Natural killer cell (primary cell): Measurements from ENCODE around the gene SRSF3. TPM values are rescaled to one million over a fixed set of nuclear protein-coding genes. Genes with fewer than 3 reads are reported as not detected.
"Not testable (repeated sequence)": the region's sequence is repeated elsewhere in the genome, so short reads cannot be mapped to it uniquely, and the experiment has no call there.

ENCODE experiments used
- ATAC-seq, 3 donors: fragments of 150-1000 bp in 2 of 3; fragments of 200-7000 bp in 1 of 3; cut with Tn5 transposase; 1 replicate in 1 of 3; 2 replicates in 2 of 3; pipeline ENCODE4 v1.10.0; 2021; ENCODE audit warnings: mild to moderate bottlenecking in 2 of 3, moderate library complexity in 2 of 3
- DNase-seq, 2 donors: peaks; one replicate each; pipeline versions ENCODE4 v3.0.0 to v3.0.0-alpha.2; 2013 to 2021; ENCODE audit warnings: mixed read lengths in 1 of 2
- H3K27ac ChIP-seq: one replicate; pipeline ENCODE4 v1.5.1; 2013; ENCODE audit warnings: mild to moderate bottlenecking, low read length
- H3K27me3 ChIP-seq: one replicate; pipeline ENCODE4 v1.6.1; 2013; ENCODE audit warnings: low read length; ENCODE audit not compliant: control insufficient read depth, insufficient read depth
- H3K36me3 ChIP-seq: one replicate; pipeline ENCODE4 v1.6.1; 2013; ENCODE audit warnings: low read length; ENCODE audit not compliant: control insufficient read depth, insufficient read depth
- H3K4me1 ChIP-seq: one replicate; pipeline ENCODE4 v1.6.1; 2013; ENCODE audit warnings: low read length; ENCODE audit not compliant: control insufficient read depth, insufficient read depth
- H3K4me3 ChIP-seq: one replicate; pipeline ENCODE4 v1.5.1; 2013; ENCODE audit warnings: low read length
- H3K9me3 ChIP-seq: one replicate; pipeline ENCODE4 v1.6.1; 2013; ENCODE audit warnings: low read length; ENCODE audit not compliant: control insufficient read depth, insufficient read depth
- H3K27ac Mint-ChIP-seq, 2 donors: one replicate each; pipeline ENCODE4 v1.8.0; 2022; ENCODE audit warnings: mild to moderate bottlenecking in 2 of 2, mixed read lengths in 2 of 2, moderate library complexity in 1 of 2
- H3K27me3 Mint-ChIP-seq, 2 donors: one replicate each; pipeline ENCODE4 v1.8.0; 2022; ENCODE audit warnings: low read depth in 2 of 2, mixed read lengths in 2 of 2
- H3K36me3 Mint-ChIP-seq: one replicate; pipeline ENCODE4 v1.8.0; 2022; ENCODE audit warnings: mixed read lengths
- H3K4me1 Mint-ChIP-seq, 2 donors: one replicate each; pipeline ENCODE4 v1.8.0; 2022; ENCODE audit warnings: mixed read lengths in 2 of 2
- H3K4me3 Mint-ChIP-seq: one replicate; pipeline ENCODE4 v1.8.0; 2022; ENCODE audit warnings: mild to moderate bottlenecking, moderate library complexity, mixed read lengths
- H3K9me3 Mint-ChIP-seq, 2 donors: one replicate each; pipeline ENCODE4 v1.8.0; 2022; ENCODE audit warnings: mixed read lengths in 2 of 2
- CTCF ChIP-seq: fragments of 200-600 bp; IDR thresholded peaks from one replicate; pipeline ENCODE4 v1.8.0; 2022; ENCODE audit warnings: antibody characterized with exemption
- WGBS: methylation state at CpG from one replicate; pipeline ENCODE4 v1.1.7; 2013; ENCODE audit warnings: missing lambda C conversion rate; ENCODE audit not compliant: insufficient coverage; 5-methylcytosine and 5-hydroxymethylcytosine counted together
- intact Hi-C: fragments of 100-400 bp; cut with micrococcal nuclease; formaldehyde crosslinking; loops from one replicate; pipeline ENCODE4 v1.14.2; 2022
- total RNA-seq, 4 donors: library from RNA; stranded (reverse); fragments of 120-200 nt in 1 of 4; gene quantifications; one replicate each; pipeline versions ENCODE4 v1.2.3 to v1.2.4, GENCODE V29; 2013 to 2022

The SRSF3 gene
- total RNA-seq, 3 donors from 2014 or later (not counting 1 experiment from before 2014, with no cell fraction given) = 445 to 526 (median 447) TPM

GRCh38 chr6:36610956-36611336, 16.8 kb downstream of the SRSF3 start:
- DNase-seq = peak in 1 of 2 donors; percentile 29
- H3K27me3 Mint-ChIP-seq = no peaks in the 10 kb centered on the region
- H3K9me3 ChIP-seq = no peaks in the 10 kb centered on the region
- H3K9me3 Mint-ChIP-seq = no peaks in the 10 kb centered on the region
- intact Hi-C loops = loop anchor here (10.0 kb wide), 1 partner anchor 174 kb away; no protein-coding TSS in a partner anchor
- H3K4me3 ChIP-seq = no peak overlapping the region
- no peak for TF ChIP-seq CTCF
- H3K36me3 ChIP-seq = peaks cover 53% of the 10 kb centered on the region
- WGBS = 88% methylated on average over 1 of the region's 1 CpG
- H3K4me3 Mint-ChIP-seq = no peak overlapping the region
- peaks cover 41 to 47% of the 10 kb centered on the region in 2 donors for H3K4me1 Mint-ChIP-seq
- ATAC-seq = no peak
- no peaks in the 10 kb centered on the region for H3K27me3 ChIP-seq
- no peak overlapping the region for H3K27ac ChIP-seq
- H3K4me1 ChIP-seq = peaks cover 13% of the 10 kb centered on the region
- peaks cover 7% of the 10 kb centered on the region for H3K36me3 Mint-ChIP-seq
- peak overlapping the region; percentile 72 to 87 for H3K27ac Mint-ChIP-seq

- not testable (repeated sequence) for H3K36me3 Mint-ChIP-seq, H3K27ac ChIP-seq, ATAC-seq, H3K27me3 Mint-ChIP-seq, H3K4me3 Mint-ChIP-seq, H3K9me3 Mint-ChIP-seq, H3K9me3 ChIP-seq, H3K4me3 ChIP-seq, H3K27me3 ChIP-seq, DNase-seq
- Histone ChIP-seq H3K36me3 (peaks cover 48% of the 10 kb centered on the region), H3K4me1 (peaks cover 10% of the 10 kb centered on the region)
- peak overlapping the region; percentile 72 to 87 for H3K27ac Mint-ChIP-seq
- H3K4me1 Mint-ChIP-seq = peaks cover 39 to 46% of the 10 kb centered on the region in 2 donors
- intact Hi-C loops = loop anchor here (10.0 kb wide), 1 partner anchor 173 kb away; no protein-coding TSS in a partner anchor
- 98% methylated on average over 3 of the region's 3 CpGs for WGBS
These were observed 17.5 kb downstream of the SRSF3 start for GRCh38 chr6:36611679-36612078.

- Histone ChIP-seq H3K36me3 (peaks cover 43% of the 10 kb centered on the region), H3K9me3 (no peaks in the 10 kb centered on the region), H3K27ac (no peak overlapping the region), H3K4me1 (peaks cover 15% of the 10 kb centered on the region), H3K4me3 (no peak overlapping the region), H3K27me3 (no peaks in the 10 kb centered on the region)
- Mint-ChIP-seq H3K9me3 (no peaks in the 10 kb centered on the region), H3K4me1 (peaks cover 39 to 46% of the 10 kb centered on the region in 2 donors), H3K27me3 (no peaks in the 10 kb centered on the region), H3K36me3 (peaks cover 7% of the 10 kb centered on the region), H3K27ac (peak overlapping the region; percentile 72 to 87), H3K4me3 (no peak overlapping the region)
- WGBS = 91% methylated on average over 9 of the region's 10 CpGs
- intact Hi-C loops = loop anchor here (10.0 kb wide), 1 partner anchor 173 kb away; no protein-coding TSS in a partner anchor
- ATAC-seq = no peak
- peak in 1 of 2 donors; percentile 16 for DNase-seq
- no peak for TF ChIP-seq CTCF
These were observed 18.0 kb downstream of the SRSF3 start for GRCh38 chr6:36612101-36612625.

- peak overlapping the region; percentile 53 to 72 for H3K27ac Mint-ChIP-seq
- peaks cover 33% of the 10 kb centered on the region for H3K36me3 ChIP-seq
- H3K36me3 Mint-ChIP-seq = no peaks in the 10 kb centered on the region
- peaks cover 15% of the 10 kb centered on the region for H3K4me1 ChIP-seq
- H3K27ac ChIP-seq = no peak overlapping the region
- H3K4me3 Mint-ChIP-seq = no peak overlapping the region
- H3K9me3 ChIP-seq = no peaks in the 10 kb centered on the region
- no peak overlapping the region for H3K4me3 ChIP-seq
- H3K4me1 Mint-ChIP-seq = peaks cover 30 to 37% of the 10 kb centered on the region in 2 donors
- 93% methylated on average over 8 of the region's 9 CpGs for WGBS
- H3K27me3 Mint-ChIP-seq = no peaks in the 10 kb centered on the region
- ATAC-seq (no peak), DNase-seq (no peak)
- no peaks in the 10 kb centered on the region for H3K9me3 Mint-ChIP-seq
- no peak for TF ChIP-seq CTCF
- no peaks in the 10 kb centered on the region for H3K27me3 ChIP-seq
- intact Hi-C loops = loop anchor here (10.0 kb wide), 1 partner anchor 171 kb away; no protein-coding TSS in a partner anchor
These were observed 19.2 kb downstream of the SRSF3 start for GRCh38 chr6:36613200-36613995.
